Breast epithelium (tissue), 3 donors: ENCODE data around the gene FAM229A.

ENCODE experiments used
- POLR2A ChIP-seq: fragments of 450-650 bp; IDR thresholded peaks from one replicate; pipeline ENCODE4 v1.6.1; 2016; ENCODE audit warnings: antibody characterized with exemption, mild to moderate bottlenecking, moderate library complexity
- POLR2AphosphoS5 ChIP-seq, 3 donors: sonication (generic); formaldehyde crosslinking; IDR thresholded peaks; one replicate each; pipeline ENCODE4 v1.6.1; 2017; ENCODE audit warnings: antibody characterized with exemption in 3 of 3
- TF ChIP-seq, protein P1 (sequence below), 3 donors: fragments of 450-650 bp; IDR thresholded peaks; one replicate each; pipeline ENCODE4 v1.5.1; 2016 to 2017; ENCODE audit warnings: antibody characterized with exemption in 3 of 3, mild to moderate bottlenecking in 3 of 3, moderate library complexity in 3 of 3

DNA sequence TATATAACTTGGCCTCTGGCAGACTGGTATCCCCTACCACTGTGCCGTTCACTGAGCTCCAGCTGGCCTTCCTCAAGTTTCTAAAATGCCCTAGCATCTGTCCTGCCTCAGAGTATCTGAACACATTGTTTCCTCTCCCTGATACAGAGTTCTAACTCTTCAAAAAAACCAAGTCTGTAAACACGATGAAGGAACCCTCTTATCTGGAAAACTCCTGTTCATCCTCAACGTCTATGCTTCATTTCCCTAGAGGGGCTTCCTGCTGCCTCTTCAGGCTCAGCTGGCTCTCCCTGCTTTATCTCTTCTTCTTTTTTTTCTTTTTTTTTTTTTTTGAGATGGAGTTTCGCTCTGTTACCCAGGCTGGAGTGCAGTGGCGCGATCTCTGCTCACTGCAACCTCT, 26.4 kb upstream of the FAM229A start:
- TF ChIP-seq, protein P1, sequence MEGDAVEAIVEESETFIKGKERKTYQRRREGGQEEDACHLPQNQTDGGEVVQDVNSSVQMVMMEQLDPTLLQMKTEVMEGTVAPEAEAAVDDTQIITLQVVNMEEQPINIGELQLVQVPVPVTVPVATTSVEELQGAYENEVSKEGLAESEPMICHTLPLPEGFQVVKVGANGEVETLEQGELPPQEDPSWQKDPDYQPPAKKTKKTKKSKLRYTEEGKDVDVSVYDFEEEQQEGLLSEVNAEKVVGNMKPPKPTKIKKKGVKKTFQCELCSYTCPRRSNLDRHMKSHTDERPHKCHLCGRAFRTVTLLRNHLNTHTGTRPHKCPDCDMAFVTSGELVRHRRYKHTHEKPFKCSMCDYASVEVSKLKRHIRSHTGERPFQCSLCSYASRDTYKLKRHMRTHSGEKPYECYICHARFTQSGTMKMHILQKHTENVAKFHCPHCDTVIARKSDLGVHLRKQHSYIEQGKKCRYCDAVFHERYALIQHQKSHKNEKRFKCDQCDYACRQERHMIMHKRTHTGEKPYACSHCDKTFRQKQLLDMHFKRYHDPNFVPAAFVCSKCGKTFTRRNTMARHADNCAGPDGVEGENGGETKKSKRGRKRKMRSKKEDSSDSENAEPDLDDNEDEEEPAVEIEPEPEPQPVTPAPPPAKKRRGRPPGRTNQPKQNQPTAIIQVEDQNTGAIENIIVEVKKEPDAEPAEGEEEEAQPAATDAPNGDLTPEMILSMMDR (IDR thresholded peaks at IDR 0.05): no peak
- TF ChIP-seq POLR2AphosphoS5 (IDR thresholded peaks at IDR 0.05) (no peak), POLR2A (no peak)
